KOPT-K1 (cell line): ENCODE results near the gene FAM20A.

Source experiments
- H3K27ac ChIP-seq: fragments of 200-600 bp; sonication (generic); 2 replicates; pipeline ENCODE4 v1.5.1; 2016; ENCODE audit warnings: antibody characterized with exemption, mild to moderate bottlenecking, low read depth, low read length; ENCODE audit not compliant: poor library complexity, severe bottlenecking
- H3K36me3 ChIP-seq: fragments of 200-600 bp; sonication (generic); 2 replicates; pipeline ENCODE4 v1.5.1; 2017; ENCODE audit warnings: antibody characterized with exemption, mild to moderate bottlenecking, low read length, moderate library complexity; ENCODE audit not compliant: insufficient read depth
- H3K9me3 ChIP-seq: fragments of 200-600 bp; sonication (generic); 2 replicates; pipeline ENCODE4 v1.5.1; 2017; ENCODE audit warnings: antibody characterized with exemption, low read length, mild to moderate bottlenecking; ENCODE audit not compliant: insufficient read depth, poor library complexity, severe bottlenecking

FAM20A gene

GRCh38 chr17:68600931-68601564 lies at the start of gene FAM20A:
TSS of gene FAM20A (minus strand) at chr17:68601367. CDS start at chr17:68600666, 701 bp downstream.
- Histone ChIP-seq H3K9me3 (no peaks in the 10 kb centered on the region), H3K27ac (no peak within 1 kb of the TSS), H3K36me3 (no peaks in the 10 kb centered on the region)

- Histone ChIP-seq H3K36me3 (no peaks in the 10 kb centered on the region), H3K27ac (no peak overlapping the region), H3K9me3 (peaks cover 10% of the 10 kb centered on the region)
These were observed 48.2 kb upstream of the FAM20A start for GRCh38 chr17:68649324-68649723.

GRCh38 chr17:68646626-68647526 lies 45.7 kb upstream of the FAM20A start:
- peaks cover 16% of the 10 kb centered on the region for H3K9me3 ChIP-seq
- no peak overlapping the region for H3K27ac ChIP-seq
- no peaks in the 10 kb centered on the region for H3K36me3 ChIP-seq

- Histone ChIP-seq H3K9me3 (peaks cover 12% of the 10 kb centered on the region), H3K27ac (no peak overlapping the region), H3K36me3 (no peaks in the 10 kb centered on the region)
These were observed 40.9 kb upstream of the FAM20A start for GRCh38 chr17:68642118-68642412.

GRCh38 chr17:68641276-68642117 lies 40.3 kb upstream of the FAM20A start:
- H3K9me3 ChIP-seq, result peaks cover 12% of the 10 kb centered on the region
- no peaks in the 10 kb centered on the region for H3K36me3 ChIP-seq
- H3K27ac ChIP-seq, result no peak overlapping the region

GRCh38 chr17:68640242-68640989 lies 39.2 kb upstream of the FAM20A start:
- Histone ChIP-seq H3K9me3 (peaks cover 12% of the 10 kb centered on the region), H3K27ac (no peak overlapping the region), H3K36me3 (no peaks in the 10 kb centered on the region)

- peaks cover 6% of the 10 kb centered on the region for H3K9me3 ChIP-seq
- no peak overlapping the region for H3K27ac ChIP-seq
- no peaks in the 10 kb centered on the region for H3K36me3 ChIP-seq
These were observed 33.2 kb upstream of the FAM20A start for GRCh38 chr17:68634345-68634876.

- Histone ChIP-seq H3K9me3 (no peaks in the 10 kb centered on the region), H3K27ac (no peak overlapping the region), H3K36me3 (no peaks in the 10 kb centered on the region)
These were observed 27.4 kb upstream of the FAM20A start for GRCh38 chr17:68628576-68628957.

- Histone ChIP-seq H3K9me3 (no peaks in the 10 kb centered on the region), H3K27ac (no peak overlapping the region), H3K36me3 (no peaks in the 10 kb centered on the region)
These were observed 26.9 kb upstream of the FAM20A start for GRCh38 chr17:68627956-68628575.

GRCh38 chr17:68624381-68624780 lies 23.2 kb upstream of the FAM20A start:
- H3K9me3 ChIP-seq, result no peaks in the 10 kb centered on the region
- H3K27ac ChIP-seq, result no peak overlapping the region
- H3K36me3 ChIP-seq, result no peaks in the 10 kb centered on the region

- Histone ChIP-seq H3K36me3 (no peaks in the 10 kb centered on the region), H3K9me3 (no peaks in the 10 kb centered on the region), H3K27ac (no peak overlapping the region)
These were observed 22.6 kb upstream of the FAM20A start for GRCh38 chr17:68623811-68624210.

- H3K27ac ChIP-seq, result no peak overlapping the region
- H3K36me3 ChIP-seq, result no peaks in the 10 kb centered on the region
- H3K9me3 ChIP-seq, result no peaks in the 10 kb centered on the region
These were observed 21.3 kb upstream of the FAM20A start for GRCh38 chr17:68622423-68622822.

GRCh38 chr17:68621065-68621464 lies 19.9 kb upstream of the FAM20A start:
- Histone ChIP-seq H3K9me3 (no peaks in the 10 kb centered on the region), H3K36me3 (no peaks in the 10 kb centered on the region), H3K27ac (no peak overlapping the region)

- H3K9me3 ChIP-seq, result no peaks in the 10 kb centered on the region
- no peaks in the 10 kb centered on the region for H3K36me3 ChIP-seq
- H3K27ac ChIP-seq, result no peak overlapping the region
These were observed 15.2 kb upstream of the FAM20A start for GRCh38 chr17:68616334-68616733.
